Heart left ventricle (tissue), 16 donors: ENCODE measurements around the gene CGB2. TPM values are rescaled to one million over a fixed set of nuclear protein-coding genes. Genes with fewer than 3 reads are reported as not detected.

Experiments used
- ATAC-seq, 4 donors: fragments of 200-7000 bp; cut with Tn5 transposase; one replicate each; pipeline ENCODE4 v1.9.1; 2020 to 2022; ENCODE audit warnings: moderate library complexity in 4 of 4, mild to moderate bottlenecking in 3 of 4, moderate number of reproducible peaks in 1 of 4
- DNase-seq, 5 donors: peaks; one replicate each; pipeline ENCODE4 v3.0.0-alpha.2; 2020
- H3K27ac ChIP-seq, 12 donors: fragments of 200-600 bp; sonication (generic) in 4 of 12; one replicate each; pipeline versions ENCODE4 v1.5.0 to v1.8.0; 2016 to 2022; ENCODE audit warnings: mild to moderate bottlenecking in 2 of 12
- H3K27me3 ChIP-seq, 9 donors: fragments of 200-600 bp; sonication (generic) in 2 of 9; one replicate each; pipeline versions ENCODE4 v1.5.1 to v1.8.0; 2016 to 2022; ENCODE audit warnings: mild to moderate bottlenecking in 3 of 9
- H3K36me3 ChIP-seq, 9 donors: fragments of 200-600 bp; sonication (generic) in 2 of 9; one replicate each; pipeline versions ENCODE4 v1.5.0 to v1.8.0; 2018 to 2022; ENCODE audit warnings: mild to moderate bottlenecking in 2 of 9
- H3K4me1 ChIP-seq, 12 donors: fragments of 200-600 bp; sonication (generic) in 4 of 12; one replicate each; pipeline versions ENCODE4 v1.5.0 to v1.8.0; 2016 to 2022; ENCODE audit warnings: mild to moderate bottlenecking in 3 of 12
- H3K4me3 ChIP-seq, 12 donors: fragments of 200-600 bp; sonication (generic) in 4 of 12; one replicate each; pipeline versions ENCODE4 v1.5.0 to v1.8.0; 2017 to 2022; ENCODE audit warnings: mild to moderate bottlenecking in 9 of 12, moderate library complexity in 4 of 12
- H3K9me3 ChIP-seq, 12 donors: fragments of 200-600 bp; sonication (generic) in 4 of 12; one replicate each; pipeline versions ENCODE4 v1.5.0 to v1.8.0; 2016 to 2022; ENCODE audit warnings: mild to moderate bottlenecking in 1 of 12
- CTCF ChIP-seq, 12 donors: fragments of 200-600 bp; sonication (generic) in 4 of 12; IDR thresholded peaks; one replicate each; pipeline versions ENCODE4 v1.5.0 to v1.8.0; 2018 to 2022; ENCODE audit warnings: antibody characterized with exemption in 12 of 12, mild to moderate bottlenecking in 5 of 12
- POLR2A ChIP-seq, 2 donors: fragments of 450-650 bp; IDR thresholded peaks; one replicate each; pipeline ENCODE4 v1.6.1; 2017; ENCODE audit warnings: antibody characterized with exemption in 2 of 2, mild to moderate bottlenecking in 2 of 2, moderate library complexity in 2 of 2
- WGBS, 4 donors: extraction: QIAGEN DNeasy Blood & Tissue Kit in 2 of 4; methylation state at CpG; one replicate each; pipeline versions ENCODE4 v1.1.5 to v1.1.7; 2013 to 2018; 5-methylcytosine and 5-hydroxymethylcytosine counted together
- intact Hi-C, 10 donors: fragments of 100-400 bp; cut with DNase I; formaldehyde crosslinking; loops; one replicate each; pipeline versions ENCODE4 v1.11.1 to v1.14.2; 2022
- polyA plus RNA-seq, 2 donors: library from polyadenylated mRNA; stranded (reverse); fragments of 200-250 nt; gene quantifications; one replicate each; pipeline ENCODE4 v1.2.3, GENCODE V29; 2013
- total RNA-seq, 9 donors: library from RNA; depleted of rRNA in 2 of 9; stranded (reverse); fragments of >200 nt in 2 of 9; fragmentation: NEBNext Ultra II Directional in 3 of 9; extraction: Animal tissue kit (Norgen Biotek cat#: 25700) in 3 of 9; gene quantifications; one replicate each; pipeline versions ENCODE4 v1.1.0 to v1.2.4, GENCODE V29; 2016 to 2023
- donor health status: ischemic (EF 13 %, LVEDD 7.1; RV severe dilation, severe dysfunction).
- donor health status: healthy with polysubstance abuse.
- donor health status: DM: no; HTN: yes; CAD: no.
- donor health status: DM: no; HTN: no; CAD: no.
- donor health status: ischemic (EF 25% LVEDD 6.9; RV normal size, moderate dysfunction).
- donor health status: ischemic (EF 25% LVEDD 5.7; RV mildly dilated, moderate dysfunction).
- donor health status: healthy.
- donor health status: DM: yes; HTN: yes; CAD: no.
- donor health status: ischemic (EF 35%, LVEDD 5.7; RV mildly dilated, moderate dysfunction).
- donor health status: nonischemic (EF 11% LVEDD 7.7; RV severe dilation, severe dysfunction).
- donor health status: DM: yes; HTN: yes; CAD: no.
- donor health status: PGD.
- donor health status: ischemic (EF 29% LVEDD 5.4; RV normal size, mild dysfunction).
- donor health status: nonischemic (EF 23%, LVEDD 6.1; RV moderate dilation, normal function).

Gene CGB2
- total and polyA plus RNA-seq, 11 donors, result not detected

- H3K36me3 ChIP-seq, result peaks cover 0 to 25% (median 16%) of the 10 kb centered on the region in 9 donors
- DNase-seq (peak in 1 of 5 donors; percentile 48), ATAC-seq (peak in 3 of 4 donors; percentile 0 to 2 (median 2))
- H3K27me3 ChIP-seq, result no peaks in the 10 kb centered on the region
- H3K27ac ChIP-seq, result peak overlapping the region; percentile 61 to 99 (median 96)
- 0 to 1% (median 1%) methylated on average over 16 to 20 of the region's 20 CpGs for WGBS, 4 donors
- TF ChIP-seq POLR2A (IDR thresholded peaks at IDR 0.05) (no peak), CTCF (IDR thresholded peaks at IDR 0.05) (no peak)
- H3K4me1 ChIP-seq, result peaks cover 6 to 48% (median 35%) of the 10 kb centered on the region in 12 donors
- intact Hi-C loops, result loop anchor here in 4 of 10 donors (5.0 to 10.0 kb wide), 4 partner anchors 155 to 222 kb away; no protein-coding TSS in a partner anchor
- H3K9me3 ChIP-seq, result no peaks in the 10 kb centered on the region
- peak overlapping the region; percentile 56 to 99 (median 82) for H3K4me3 ChIP-seq
Measured at GRCh38 chr19:48992581-48993174, 39.0 kb upstream of the CGB2 start.

GRCh38 chr19:48993175-48994034, 38.3 kb upstream of the CGB2 start, which contains the start of the genes GYS1 and RUVBL2:
Gene GYS1, minus strand, starts transcription at chr19:48993309. Its CDS starts 197 bp downstream, at chr19:48993112.
Gene RUVBL2, plus strand, starts transcription at chr19:48993887. Its CDS starts 25 bp downstream, at chr19:48993912.
- Histone ChIP-seq H3K36me3 (peaks cover 0 to 19% (median 9%) of the 10 kb centered on the region in 9 donors), H3K4me3 (peak within 1 kb of the TSS; percentile 56 to 99 (median 82)), H3K27ac (peak within 1 kb of the TSS; percentile 86 to 99 (median 96)), H3K9me3 (no peaks in the 10 kb centered on the region), H3K4me1 (peaks cover 6 to 51% (median 35%) of the 10 kb centered on the region in 12 donors), H3K27me3 (no peaks in the 10 kb centered on the region)
- intact Hi-C loops, result loop anchor here in 4 of 10 donors (5.0 to 10.0 kb wide), 4 partner anchors 154 to 221 kb away; no protein-coding TSS in a partner anchor
- 0% methylated on average over 35 to 56 of the region's 56 CpGs for whole genome bisulfite sequencing, 4 donors
- DNase-seq, result peak; percentile 99 to 100 (median 100)
- TF ChIP-seq CTCF (IDR thresholded peaks at IDR 0.05), result peak; percentile 92 to 100 (median 98)
- peak; percentile 77 to 98 for TF ChIP-seq POLR2A (IDR thresholded peaks at IDR 0.05)
- ATAC-seq, result peak; percentile 91 to 94 (median 94)

- DNase-seq, result no peak
- no peak for ATAC-seq
- Histone ChIP-seq H3K27ac (peak overlapping the region; percentile 76 to 99 (median 94)), H3K27me3 (no peaks in the 10 kb centered on the region), H3K4me1 (peaks cover 6 to 47% (median 35%) of the 10 kb centered on the region in 12 donors), H3K36me3 (peaks cover 0 to 13% (median 3%) of the 10 kb centered on the region in 9 donors), H3K4me3 (peak overlapping the region; percentile 54 to 99 (median 82)), H3K9me3 (no peaks in the 10 kb centered on the region)
- 0 to 2% (median 2%) methylated on average over 13 of the region's 13 CpGs for WGBS, 4 donors
- TF ChIP-seq POLR2A (IDR thresholded peaks at IDR 0.05) (no peak), CTCF (IDR thresholded peaks at IDR 0.05) (no peak)
- intact Hi-C loops, result loop anchor here in 4 of 10 donors (5.0 to 10.0 kb wide), 4 partner anchors 153 to 221 kb away; no protein-coding TSS in a partner anchor
Measured at GRCh38 chr19:48994035-48994386, 37.7 kb upstream of the CGB2 start.
